ENCODE data around the gene DCLK3. TPM values are rescaled to one million over a fixed set of nuclear protein-coding genes. Genes with fewer than 3 reads are reported as not detected.

DCLK3 gene
- total and polyA plus RNA-seq, 2 of the 8 experiments (the other 6 are each of a cell fraction or from before 2014, with no cell fraction given), result 0.27 to 0.63 TPM

- CTCF ChIA-PET (ENCODE audit: partially characterized antibody), result no interaction called here
- Histone ChIP-seq H3K23ac (ENCODE audit: insufficient read length) (no peak overlapping the region), H2BK15ac (ENCODE audit: low read length) (no peak overlapping the region), H2BK5ac (ENCODE audit: low read depth, low read length) (no peak overlapping the region), H4K8ac (ENCODE audit: extremely low read depth, insufficient read depth, low read length) (no peak overlapping the region), H2BK20ac (ENCODE audit: low read length) (no peak overlapping the region), H3K56ac (replicated peaks; ENCODE audit: insufficient read length, low read depth, low read length) (no peak overlapping the region), H2AK5ac (ENCODE audit: low read depth, low read length) (no peak overlapping the region), H3K23me2 (ENCODE audit: low read depth, low read length) (no peaks in the 10 kb centered on the region), H3K9me3 (ENCODE audit: insufficient read depth in 2 of 2, low read depth in 1 of 2, low read length in 1 of 2) (no peaks in the 10 kb centered on the region), H2AFZ (ENCODE audit: low read length) (no peak overlapping the region), H3K79me1 (ENCODE audit: low read depth, low read length) (no peaks in the 10 kb centered on the region), H3K4me2 (ENCODE audit: insufficient read depth in 1 of 2, low read depth in 2 of 2, low read length in 2 of 2) (no peak overlapping the region), H3K4me1 (replicated peaks in 1 of 4; ENCODE audit: control insufficient read depth in 3 of 4, insufficient read depth in 4 of 4, low read length in 3 of 4) (no peaks in the 10 kb centered on the region), H3K27me3 (replicated peaks in 1 of 4; ENCODE audit: control insufficient read depth in 3 of 4, extremely low read depth in 1 of 4, insufficient read depth in 3 of 4, low read length in 3 of 4) (no peaks in the 10 kb centered on the region), H3K4ac (replicated peaks; ENCODE audit: insufficient read length, low read depth, low read length) (no peak overlapping the region), H4K20me1 (replicated peaks in 1 of 2; ENCODE audit: control insufficient read depth in 1 of 2, insufficient read depth in 2 of 2, low read length in 2 of 2) (no peaks in the 10 kb centered on the region), H3K9ac (replicated peaks in 1 of 4; ENCODE audit: extremely low read depth in 1 of 4, low read depth in 3 of 4, low read length in 3 of 4) (no peak overlapping the region), H3K79me2 (ENCODE audit: control insufficient read depth in 1 of 2, insufficient read depth in 2 of 2, low read length in 2 of 2) (no peaks in the 10 kb centered on the region), H3K4me3 (ENCODE audit: extremely low read depth in 1 of 4, insufficient read depth in 2 of 4, low read depth in 3 of 4, low read length in 4 of 4) (no peak overlapping the region), H3K14ac (ENCODE audit: insufficient read length) (no peak overlapping the region), H4K5ac (ENCODE audit: insufficient read length, low read depth, low read length) (no peak overlapping the region), H2BK120ac (replicated peaks; ENCODE audit: low read depth, low read length) (no peak overlapping the region), H3K36me3 (ENCODE audit: control insufficient read depth in 2 of 4, insufficient read depth in 4 of 4, low read length in 3 of 4) (no peaks in the 10 kb centered on the region), H3K18ac (ENCODE audit: extremely low read depth, low read length) (no peak overlapping the region), H3K27ac (ENCODE audit: low read depth, low read length) (no peak overlapping the region), H4K91ac (replicated peaks; ENCODE audit: insufficient read length, low read length) (no peak overlapping the region), H2BK12ac (ENCODE audit: low read depth, low read length) (no peak overlapping the region)
- DNase-seq (ENCODE audit: low read depth in 1 of 2, low spot score in 2 of 2), result no peak
- FAIRE-seq, result no peak
- 81% methylated on average over 2 of the region's 2 CpGs; no CpG with 5 or more reads in 1 of the 2 experiments for WGBS, 2 experiments (ENCODE audit: extremely low coverage in 1 of 2, insufficient coverage in 1 of 2, insufficient read length in 1 of 2, insufficient replicate concordance in 2 of 2, low coverage in 1 of 2, low lambda C conversion rate in 2 of 2, missing lambda C conversion rate in 1 of 2)
- TF ChIP-seq TEAD4 (IDR thresholded peaks at IDR 0.05; ENCODE audit: low read depth, low read length) (no peak), SUZ12 (IDR thresholded peaks at IDR 0.05; ENCODE audit: low read length) (no peak), ATF3 (IDR thresholded peaks at IDR 0.05; ENCODE audit: insufficient read depth, low read depth, low read length) (no peak), YY1 (IDR thresholded peaks at IDR 0.05; ENCODE audit: low read depth, low read length) (no peak), SP4 (IDR thresholded peaks at IDR 0.05; ENCODE audit: low read length) (no peak), KDM5A (IDR thresholded peaks at IDR 0.05; ENCODE audit: low read length) (no peak), POU5F1 (IDR thresholded peaks at IDR 0.05; ENCODE audit: low read depth, low read length) (no peak), TCF12 (IDR thresholded peaks at IDR 0.05; ENCODE audit: low read depth, low read length) (no peak), NANOG (IDR thresholded peaks at IDR 0.05; ENCODE audit: insufficient read depth, low read depth, low read length, poor library complexity, severe bottlenecking) (no peak)
- POLR2A ChIA-PET (ENCODE audit: partially characterized antibody), result no interaction called here
Observed at GRCh38 chr3:36666166-36666565, 98.2 kb downstream of the DCLK3 start.
